HFF-Myc (cell line): ENCODE results near the gene EPS8L3.

Source experiments
- DNase-seq: peaks from one replicate; pipeline ENCODE4 v3.0.0-alpha.2; 2011; ENCODE audit warnings: low read depth; ENCODE audit errors: extremely low read depth
- H3K4me3 ChIP-seq: replicated peaks from 2 replicates; pipeline ENCODE4 v1.5.1; 2011; ENCODE audit warnings: low read depth, mild to moderate bottlenecking, control low read depth, low read length
- TF ChIP-seq, protein P1 (sequence below): IDR thresholded peaks from 2 replicates; pipeline ENCODE4 v1.5.1; 2012; ENCODE audit warnings: mild to moderate bottlenecking, low read depth, low read length, control low read depth; ENCODE audit errors: missing control alignments

EPS8L3 gene

DNA sequence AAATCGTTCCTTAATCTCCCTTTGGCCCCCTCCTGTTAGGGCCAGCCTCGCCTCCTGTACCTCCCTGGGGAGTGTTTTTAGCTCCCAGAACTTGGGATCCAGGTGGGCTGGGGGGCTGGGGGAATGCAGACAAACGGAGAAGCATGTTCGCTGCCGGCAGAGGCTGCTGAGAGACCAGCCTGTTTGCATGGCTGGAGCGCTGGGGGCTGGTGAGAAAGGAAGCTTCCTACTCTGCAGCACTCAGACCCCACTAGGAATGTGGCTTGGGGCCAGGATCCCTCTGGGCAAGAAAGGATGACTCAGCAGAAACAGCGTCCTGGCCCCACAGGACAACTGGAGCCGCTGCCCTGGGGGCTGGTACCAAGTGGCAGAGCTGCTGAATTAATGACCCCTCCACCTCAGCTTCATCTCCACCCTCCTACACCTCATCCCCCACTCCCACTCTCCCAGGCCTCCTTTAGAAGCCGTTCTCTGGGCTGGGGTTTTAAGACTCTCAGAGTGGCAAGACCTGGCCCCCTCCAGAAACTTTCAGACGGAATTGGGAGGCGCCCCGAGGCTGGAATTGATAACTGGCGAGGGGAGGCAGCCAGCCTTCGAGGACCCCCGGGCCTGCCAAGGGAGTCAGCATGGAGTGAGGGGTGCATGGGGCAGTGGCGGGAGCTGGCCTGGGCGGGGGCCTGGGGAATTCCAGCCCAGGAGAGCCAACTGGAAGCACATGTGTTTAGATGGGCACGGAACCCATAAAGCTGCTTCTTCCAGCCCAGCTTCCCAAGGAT lies 28.5 kb upstream of the EPS8L3 start:
- no peak overlapping the region for H3K4me3 ChIP-seq
- TF ChIP-seq, protein P1, sequence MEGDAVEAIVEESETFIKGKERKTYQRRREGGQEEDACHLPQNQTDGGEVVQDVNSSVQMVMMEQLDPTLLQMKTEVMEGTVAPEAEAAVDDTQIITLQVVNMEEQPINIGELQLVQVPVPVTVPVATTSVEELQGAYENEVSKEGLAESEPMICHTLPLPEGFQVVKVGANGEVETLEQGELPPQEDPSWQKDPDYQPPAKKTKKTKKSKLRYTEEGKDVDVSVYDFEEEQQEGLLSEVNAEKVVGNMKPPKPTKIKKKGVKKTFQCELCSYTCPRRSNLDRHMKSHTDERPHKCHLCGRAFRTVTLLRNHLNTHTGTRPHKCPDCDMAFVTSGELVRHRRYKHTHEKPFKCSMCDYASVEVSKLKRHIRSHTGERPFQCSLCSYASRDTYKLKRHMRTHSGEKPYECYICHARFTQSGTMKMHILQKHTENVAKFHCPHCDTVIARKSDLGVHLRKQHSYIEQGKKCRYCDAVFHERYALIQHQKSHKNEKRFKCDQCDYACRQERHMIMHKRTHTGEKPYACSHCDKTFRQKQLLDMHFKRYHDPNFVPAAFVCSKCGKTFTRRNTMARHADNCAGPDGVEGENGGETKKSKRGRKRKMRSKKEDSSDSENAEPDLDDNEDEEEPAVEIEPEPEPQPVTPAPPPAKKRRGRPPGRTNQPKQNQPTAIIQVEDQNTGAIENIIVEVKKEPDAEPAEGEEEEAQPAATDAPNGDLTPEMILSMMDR, result peak; percentile 70
- DNase-seq, result peak; percentile 87

DNA sequence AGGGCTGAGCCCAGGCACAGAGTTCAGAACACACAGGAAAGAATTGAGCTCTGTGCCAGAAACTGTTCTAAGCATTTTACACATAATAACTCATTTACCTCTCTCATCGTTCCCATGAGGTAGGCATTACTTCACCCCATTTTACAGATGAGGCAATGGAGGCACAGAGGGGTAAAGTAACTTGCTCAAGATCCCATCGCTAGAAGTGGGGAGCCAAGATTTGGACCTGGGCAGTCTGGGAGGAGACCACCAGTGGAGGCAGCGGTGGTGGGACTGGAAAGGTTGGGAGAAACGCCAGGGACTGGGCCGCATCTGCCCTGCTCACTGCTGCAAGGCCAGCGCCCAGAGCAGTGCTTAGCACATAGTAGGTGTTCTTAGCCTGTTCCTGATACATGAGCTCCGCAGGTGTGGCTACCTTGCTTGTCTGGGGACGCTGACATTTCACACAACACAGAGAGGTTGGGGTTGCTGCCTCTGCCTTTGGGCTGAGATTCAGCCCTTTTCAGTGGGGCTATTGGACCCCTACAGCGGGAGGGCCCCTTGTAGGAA lies 27.8 kb upstream of the EPS8L3 start:
- no peak overlapping the region for H3K4me3 ChIP-seq
- DNase-seq, result no peak
- TF ChIP-seq, protein P1, result no peak

- H3K4me3 ChIP-seq, result no peak overlapping the region
- TF ChIP-seq, protein P1, result peak; percentile 36
- DNase-seq, result no peak
Observed at GRCh38 chr1:109790735-109791494, 27.2 kb upstream of the EPS8L3 start.

DNA sequence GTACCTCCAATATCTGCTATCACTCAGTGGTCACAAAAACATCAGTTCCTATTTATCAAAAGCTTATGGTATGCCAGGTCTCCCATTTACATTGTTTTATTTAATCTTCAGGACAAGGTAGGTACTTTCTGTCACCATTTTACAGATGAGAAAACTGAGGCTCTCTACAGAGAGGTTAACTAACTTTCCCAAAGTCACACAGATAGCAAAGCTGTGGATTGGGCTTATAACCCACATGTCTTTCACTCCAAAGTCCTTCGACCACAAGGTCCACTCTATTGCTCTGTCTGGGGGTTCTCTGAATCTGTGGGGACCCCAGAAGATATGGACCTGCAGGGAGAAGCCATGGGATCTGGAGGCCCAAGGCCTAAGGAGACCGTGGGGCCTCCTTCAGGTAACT lies 26.6 kb upstream of the EPS8L3 start:
- DNase-seq, result no peak
- TF ChIP-seq, protein P1, result no peak
- H3K4me3 ChIP-seq, result no peak overlapping the region

GRCh38 chr1:109789551-109790180 lies 25.9 kb upstream of the EPS8L3 start:
- DNase-seq, result no peak
- TF ChIP-seq, protein P1, result no peak
- H3K4me3 ChIP-seq, result no peak overlapping the region

DNA sequence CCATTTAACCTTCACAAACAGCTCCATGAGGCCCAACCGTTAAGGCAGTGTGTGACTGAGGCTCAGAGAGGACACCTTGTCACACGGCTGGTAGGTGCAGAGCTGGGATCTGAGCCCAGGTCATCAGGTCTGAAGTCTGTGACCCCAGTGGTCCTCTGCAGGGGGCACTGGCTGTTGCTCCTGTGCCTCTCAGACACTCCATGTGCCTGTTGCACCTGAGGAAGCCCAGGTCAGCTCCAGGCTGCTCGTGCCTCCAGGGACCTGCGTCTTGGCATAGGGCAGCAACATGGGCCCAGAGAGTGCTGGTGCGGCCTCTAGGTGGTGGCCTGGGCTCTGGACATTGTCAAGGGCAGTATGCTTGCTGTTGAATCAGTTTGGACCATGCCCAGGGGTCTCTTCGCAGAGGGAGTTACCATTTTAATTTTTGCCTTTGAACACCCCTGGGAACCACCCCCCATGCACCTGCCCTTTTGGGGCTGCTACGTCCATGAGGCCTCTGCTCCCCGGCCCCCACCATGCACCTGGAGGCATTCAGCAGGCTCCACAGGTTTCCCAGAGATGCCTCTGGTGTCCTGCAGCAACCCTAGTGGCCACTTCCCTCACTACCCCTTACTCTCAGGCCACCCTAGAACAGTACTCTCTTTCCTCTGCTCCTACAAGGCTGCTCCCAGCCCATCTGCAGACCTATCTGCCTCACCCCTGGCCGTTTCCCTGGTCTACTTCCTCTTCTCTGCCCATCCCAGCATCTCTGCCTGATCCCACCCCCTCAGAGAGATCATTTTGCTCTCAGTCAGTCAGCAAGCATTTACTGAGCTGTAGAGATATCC lies 25.2 kb upstream of the EPS8L3 start:
- no peak for DNase-seq
- H3K4me3 ChIP-seq, result no peak overlapping the region
- TF ChIP-seq, protein P1, result peak; percentile 46
